Panc1 (cell line): Measurements from ENCODE around the gene ZFAND3. TPM values are rescaled to one million over a fixed set of nuclear protein-coding genes. Genes with fewer than 3 reads are reported as not detected.

Source experiments
- ATAC-seq: fragments of 200-7000 bp; cut with Tn5 transposase; 2 replicates; pipeline ENCODE4 v1.9.1; 2020; ENCODE audit warnings: mild to moderate bottlenecking, moderate library complexity
- BruUV-seq: library from RNA; stranded (reverse); fragments of 400-500 nt; replicated peaks from 2 replicates; lab custom pipeline; 2021; lab: Mats Ljungman, UMichigan
- CTCF ChIA-PET: fragments of 300-600 bp; sonication (Branson Sonifier 250); formaldehyde crosslinking; loops from one replicate; lab custom pipeline; 2022; ENCODE audit warnings: antibody characterized with exemption; lab: Charles Lee
- POLR2A ChIA-PET: fragments of 300-600 bp; sonication (Branson Sonifier 250); formaldehyde crosslinking; loops from one replicate; lab custom pipeline; 2022; ENCODE audit warnings: antibody characterized with exemption; lab: Charles Lee
- DNase-seq: peaks from one replicate; pipeline ENCODE4 v3.0.0-alpha.2; 2010; ENCODE audit warnings: low read depth, low spot score
- H3K27ac ChIP-seq: 2 replicates; pipeline ENCODE4 v1.5.1; 2011; ENCODE audit warnings: mild to moderate bottlenecking, low read length, inconsistent platforms
- H3K27me3 ChIP-seq: fragments of 200-500 bp; sonication (Bioruptor generic); 2 replicates; pipeline ENCODE4 v1.6.0; 2014; ENCODE audit warnings: low read length, inconsistent platforms; ENCODE audit not compliant: control insufficient read depth, insufficient read depth
- H3K36me3 ChIP-seq: fragments of 200-500 bp; sonication (Bioruptor generic); 2 replicates; pipeline ENCODE4 v1.5.1; 2014; ENCODE audit warnings: inconsistent platforms, mild to moderate bottlenecking, low read length, moderate library complexity; ENCODE audit not compliant: control insufficient read depth, insufficient read depth
- H3K4me1 ChIP-seq: 2 replicates; pipeline ENCODE4 v1.5.1; 2011; ENCODE audit warnings: inconsistent platforms, mild to moderate bottlenecking, low read length, moderate library complexity; ENCODE audit not compliant: control insufficient read depth, insufficient read depth
- H3K4me3 ChIP-seq, 2 experiments: 2 replicates each; pipeline ENCODE4 v1.5.1; 2011 to 2012; ENCODE audit warnings: low read depth in 2 of 2, low read length in 2 of 2, mild to moderate bottlenecking in 2 of 2, inconsistent platforms in 1 of 2, moderate library complexity in 1 of 2
- H3K9me3 ChIP-seq: fragments of 200-500 bp; sonication (Bioruptor generic); 2 replicates; pipeline ENCODE4 v1.5.1; 2014; ENCODE audit warnings: low read depth, mild to moderate bottlenecking, inconsistent platforms, low read length, moderate library complexity; ENCODE audit not compliant: control insufficient read depth, insufficient read depth
- CTCF ChIP-seq: fragments of 450-650 bp; IDR thresholded peaks from 2 replicates; pipeline ENCODE4 v1.5.1; 2017; ENCODE audit warnings: mild to moderate bottlenecking
- POLR2AphosphoS5 ChIP-seq: IDR thresholded peaks from 2 replicates; pipeline ENCODE4 v1.6.1; 2012; ENCODE audit warnings: mild to moderate bottlenecking, low read depth, low read length, moderate library complexity
- REST ChIP-seq, 2 experiments: IDR thresholded peaks; 2 replicates each; pipeline ENCODE4 v1.6.1; 2011 to 2012; ENCODE audit warnings: low read depth in 2 of 2, control low read depth in 1 of 2, low read length in 1 of 2, mild to moderate bottlenecking in 1 of 2, moderate library complexity in 1 of 2; ENCODE audit not compliant: insufficient read depth in 1 of 2
- SIN3A ChIP-seq: IDR thresholded peaks from 2 replicates; pipeline ENCODE4 v1.6.1; 2012; ENCODE audit warnings: low read depth, mild to moderate bottlenecking, low read length, moderate library complexity, borderline replicate concordance; ENCODE audit not compliant: insufficient read depth
- TCF7L2 ChIP-seq: IDR thresholded peaks from 2 replicates; pipeline ENCODE4 v1.6.1; 2011; ENCODE audit warnings: mild to moderate bottlenecking, low read depth, low read length, inconsistent platforms
- in situ Hi-C: cut with HindIII; loops from 2 replicates; pipeline ENCODE4 v1.10.0; 2016; ENCODE audit warnings: low sequenced_read_pairs, low pct_unique_long_range_greater_than_20kb
- intact Hi-C: fragments of 100-400 bp; cut with micrococcal nuclease; formaldehyde crosslinking; loops from one replicate; pipeline ENCODE4 v1.10.0; 2022; ENCODE audit not compliant: unreplicated experiment
- total RNA-seq: library from RNA; stranded (reverse); gene quantifications from one replicate; pipeline ENCODE4 v1.2.1, GENCODE V29; 2021; ENCODE audit not compliant: unreplicated experiment

ZFAND3 gene
- total RNA-seq, 1 experiment from 2014 or later, result 95.9 TPM

GRCh38 chr6:38172739-38173410 is 353.3 kb downstream of the ZFAND3 start:
- in situ Hi-C loops, result no loop called here

DNA sequence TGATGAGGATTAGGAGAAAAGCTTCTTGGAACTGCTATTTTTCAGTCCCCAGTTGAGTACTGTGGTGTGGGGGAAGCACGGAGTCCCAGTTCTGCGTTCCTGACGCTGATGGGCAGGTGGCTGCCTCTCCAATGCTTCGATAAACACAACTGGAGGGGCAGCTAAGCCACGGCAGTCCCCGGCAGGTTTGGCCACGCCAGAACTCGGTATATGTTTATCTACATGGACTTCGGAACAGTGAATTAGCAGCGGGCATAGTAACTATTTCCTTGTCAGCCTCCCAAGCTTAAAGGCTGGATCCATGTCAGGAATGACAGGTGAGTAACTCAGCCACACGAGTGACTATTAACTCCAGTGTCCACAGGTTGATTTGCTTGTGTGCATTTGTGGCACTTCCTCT is 354.4 kb downstream of the ZFAND3 start:
- in situ Hi-C loops (no loop called here), intact Hi-C loops (no loop called here)
- ChIA-PET POLR2A (interaction anchor here (0.5 kb wide), 1 partner anchor 252 kb away, joined by 4 read pairs; no protein-coding TSS in a partner anchor), CTCF (no interaction called here)
- no TSS peak for BruUV-seq
- Histone ChIP-seq H3K36me3 (no peaks in the 10 kb centered on the region), H3K27me3 (no peaks in the 10 kb centered on the region), H3K9me3 (no peaks in the 10 kb centered on the region), H3K4me1 (no peaks in the 10 kb centered on the region), H3K4me3 (no peak overlapping the region), H3K27ac (no peak overlapping the region)
- TF ChIP-seq POLR2AphosphoS5 (no peak), TCF7L2 (no peak), SIN3A (no peak), CTCF (no peak), REST (IDR thresholded peaks at IDR 0.05; ENCODE audit: insufficient read depth in 1 of 2, low read depth in 2 of 2, low read length in 1 of 2) (no peak)
- no peak for ATAC-seq
- DNase-seq, result no peak

More at GRCh38 chr6:38172739-38173410, 353.3 kb downstream of the ZFAND3 start:
- TF ChIP-seq SIN3A, result no peak
- TF ChIP-seq CTCF, result no peak
- no peak for TF ChIP-seq REST (IDR thresholded peaks at IDR 0.05; ENCODE audit: insufficient read depth in 1 of 2, low read depth in 2 of 2, low read length in 1 of 2)
- no peak for TF ChIP-seq TCF7L2
- no peak for TF ChIP-seq POLR2AphosphoS5
- Histone ChIP-seq H3K36me3 (no peaks in the 10 kb centered on the region), H3K4me3 (no peak overlapping the region), H3K9me3 (no peaks in the 10 kb centered on the region), H3K4me1 (no peaks in the 10 kb centered on the region), H3K27me3 (no peaks in the 10 kb centered on the region), H3K27ac (no peak overlapping the region)
- BruUV-seq, result TSS peak; percentile 34
- intact Hi-C loops, result no loop called here
- POLR2A ChIA-PET, result no interaction called here
- CTCF ChIA-PET, result no interaction called here
- ATAC-seq (no peak), DNase-seq (no peak)
